Activated naive CD4-positive, alpha-beta T cell treated with anti-CD3 and anti-CD28 coated beads for 36 hours (primary cell): ENCODE results near the gene ABI3BP. TPM values are rescaled to one million over a fixed set of nuclear protein-coding genes. Genes with fewer than 3 reads are reported as not detected.

ENCODE experiments used
- CTCF ChIA-PET: fragments of 350-600 bp; sonication (Branson Sonifier 250); formaldehyde crosslinking; loops from one replicate; lab custom pipeline; 2021; ENCODE audit warnings: antibody characterized with exemption; lab: Charles Lee
- DNase-seq: peaks from one replicate; pipeline ENCODE4 v3.0.0-alpha.2; 2020
- H3K27ac Mint-ChIP-seq: one replicate; pipeline ENCODE4 v1.8.0; 2021; ENCODE audit warnings: mild to moderate bottlenecking, mixed read lengths
- H3K27me3 Mint-ChIP-seq: one replicate; pipeline ENCODE4 v1.8.0; 2021; ENCODE audit warnings: low read depth, mixed read lengths
- H3K36me3 Mint-ChIP-seq: one replicate; pipeline ENCODE4 v1.8.0; 2021; ENCODE audit warnings: low read depth, mixed read lengths
- H3K4me1 Mint-ChIP-seq: one replicate; pipeline ENCODE4 v1.8.0; 2021; ENCODE audit warnings: low read depth, mixed read lengths
- H3K4me3 Mint-ChIP-seq: one replicate; pipeline ENCODE4 v1.8.0; 2021; ENCODE audit warnings: mild to moderate bottlenecking, moderate library complexity, mixed read lengths
- H3K9me3 Mint-ChIP-seq: one replicate; pipeline ENCODE4 v1.8.0; 2021; ENCODE audit warnings: mixed read lengths
- intact Hi-C: fragments of 100-400 bp; cut with micrococcal nuclease; formaldehyde crosslinking; loops from one replicate; pipeline ENCODE4 v1.15.1; 2023
- total RNA-seq, 2 experiments: library from RNA; stranded (reverse); gene quantifications; one replicate each; pipeline ENCODE4 v1.2.3, GENCODE V29; 2021

The ABI3BP gene
- total RNA-seq, 2 experiments from 2014 or later: not detected

DNA sequence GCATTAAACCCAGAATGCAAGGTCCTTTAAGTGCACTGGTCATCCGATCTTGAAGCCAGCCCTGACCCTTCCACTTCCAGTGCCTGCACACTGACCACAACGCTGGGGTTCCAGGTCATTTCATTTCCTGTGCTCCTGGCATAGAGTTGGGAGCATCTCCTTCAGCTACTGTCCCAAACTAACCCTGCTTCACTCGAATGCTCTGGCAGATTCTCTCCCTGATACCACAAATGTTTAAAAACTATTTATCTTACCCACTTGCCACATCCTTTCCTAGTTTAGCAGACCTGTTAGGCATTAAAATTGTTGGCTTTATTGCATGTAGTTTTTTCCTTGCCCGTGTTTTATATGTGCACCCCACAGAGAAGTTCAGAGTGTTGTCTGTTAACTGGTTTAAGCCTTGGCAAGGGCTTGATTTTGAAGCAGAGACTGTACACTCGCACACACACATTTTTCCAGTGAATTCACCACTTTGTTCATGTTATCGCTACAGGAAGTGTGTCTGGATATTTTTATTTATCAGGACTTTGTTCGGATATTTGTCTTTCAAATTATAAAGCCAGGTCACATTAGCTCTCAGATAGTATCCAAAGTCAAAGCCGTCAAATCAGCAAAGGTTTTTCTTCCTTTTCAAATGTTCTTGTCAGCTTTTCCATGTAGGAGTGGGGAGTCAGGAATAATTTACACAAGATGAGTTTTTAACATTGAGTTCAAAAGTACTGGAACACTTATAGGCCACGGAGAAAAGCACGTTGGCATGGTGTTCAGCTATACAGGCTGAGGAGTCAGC is 77.3 kb downstream of the ABI3BP start:
- Mint-ChIP-seq H3K4me3 (no peak overlapping the region), H3K4me1 (no peaks in the 10 kb centered on the region), H3K36me3 (no peaks in the 10 kb centered on the region), H3K27ac (no peak overlapping the region), H3K9me3 (no peaks in the 10 kb centered on the region), H3K27me3 (peaks cover 9% of the 10 kb centered on the region)
- no peak for DNase-seq
- CTCF ChIA-PET: no interaction called here
- intact Hi-C loops: no loop called here

DNA sequence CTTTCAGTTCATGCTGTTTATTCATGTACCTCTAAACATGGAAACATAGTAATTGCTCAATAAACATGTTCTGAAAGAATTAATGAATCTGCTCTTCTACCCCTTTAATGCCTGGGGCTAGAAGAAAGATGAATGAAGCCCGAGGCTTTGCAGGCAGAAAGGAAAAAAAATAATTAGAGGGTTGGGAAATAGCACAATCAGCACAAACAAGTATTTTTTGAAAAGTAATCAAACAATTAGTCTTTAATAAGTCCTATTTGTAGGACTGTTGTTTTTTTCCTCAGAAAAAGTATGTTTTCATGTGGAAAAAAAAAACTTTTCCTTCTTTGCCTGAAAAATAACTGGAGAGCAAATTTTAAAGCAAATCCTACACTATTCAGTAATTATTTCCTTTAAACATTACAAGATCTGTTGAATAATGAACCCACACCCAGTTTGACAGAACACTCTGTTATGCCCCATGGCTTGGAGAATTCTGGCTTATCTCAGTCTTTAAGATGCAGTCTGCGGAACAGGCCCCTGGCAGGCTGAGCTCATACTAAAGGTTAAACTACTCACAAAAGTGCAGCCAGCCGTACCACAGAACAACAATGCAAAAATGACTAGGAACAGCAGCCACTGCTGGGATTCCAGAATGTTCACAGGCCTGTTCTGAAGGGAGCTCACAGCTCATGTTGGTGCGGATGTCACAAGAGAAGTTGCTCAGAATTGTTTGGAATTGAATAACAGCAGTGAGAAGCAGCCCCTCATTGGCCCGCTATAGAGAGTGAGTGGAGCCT is 79.2 kb downstream of the ABI3BP start:
- no peak overlapping the region for H3K27ac Mint-ChIP-seq
- CTCF ChIA-PET: no interaction called here
- no peak for DNase-seq

DNA sequence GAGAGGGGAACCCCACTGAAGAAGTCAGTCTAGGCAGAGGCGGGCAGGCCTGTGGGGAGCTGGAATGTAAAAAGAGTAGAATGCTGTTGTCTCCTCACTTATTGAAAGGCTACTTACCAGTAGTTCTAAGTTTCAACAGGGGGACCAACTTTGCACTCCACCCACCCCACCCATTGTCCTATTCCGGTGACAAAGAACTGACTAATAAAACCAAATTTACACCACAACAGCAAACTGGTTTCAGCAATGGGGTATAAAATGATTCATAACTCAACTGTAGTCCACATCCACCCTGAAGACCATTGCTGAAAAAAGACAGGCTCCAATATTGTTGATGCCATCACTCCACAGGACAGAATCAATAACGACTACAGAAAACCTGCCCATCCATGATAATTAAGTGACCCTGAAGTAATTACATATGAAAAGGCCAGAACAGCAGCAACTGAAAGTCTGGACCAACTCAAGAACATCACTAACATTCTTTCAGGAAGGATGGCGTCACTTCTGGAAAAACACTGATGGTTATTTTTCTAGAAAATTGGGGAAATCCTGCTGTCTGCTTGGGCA is 80.2 kb downstream of the ABI3BP start:
- H3K27ac Mint-ChIP-seq: no peak overlapping the region
- DNase-seq: no peak
- CTCF ChIA-PET: interaction anchor here (0.7 kb wide), 1 partner anchor 182 kb away, joined by 5 read pairs; no protein-coding TSS in a partner anchor
- H3K4me3 Mint-ChIP-seq: no peak overlapping the region
- intact Hi-C loops: no loop called here
- H3K9me3 Mint-ChIP-seq: peaks cover 2% of the 10 kb centered on the region
- no peaks in the 10 kb centered on the region for H3K36me3 Mint-ChIP-seq
- peaks cover 14% of the 10 kb centered on the region for H3K27me3 Mint-ChIP-seq
- no peaks in the 10 kb centered on the region for H3K4me1 Mint-ChIP-seq

More for the DNA sequence above, 79.2 kb downstream of the ABI3BP start:
- H3K27me3 Mint-ChIP-seq: peaks cover 11% of the 10 kb centered on the region
- intact Hi-C loops: no loop called here
- no peaks in the 10 kb centered on the region for H3K9me3 Mint-ChIP-seq
- H3K4me3 Mint-ChIP-seq: no peak overlapping the region
- no peaks in the 10 kb centered on the region for H3K4me1 Mint-ChIP-seq
- no peaks in the 10 kb centered on the region for H3K36me3 Mint-ChIP-seq

DNA sequence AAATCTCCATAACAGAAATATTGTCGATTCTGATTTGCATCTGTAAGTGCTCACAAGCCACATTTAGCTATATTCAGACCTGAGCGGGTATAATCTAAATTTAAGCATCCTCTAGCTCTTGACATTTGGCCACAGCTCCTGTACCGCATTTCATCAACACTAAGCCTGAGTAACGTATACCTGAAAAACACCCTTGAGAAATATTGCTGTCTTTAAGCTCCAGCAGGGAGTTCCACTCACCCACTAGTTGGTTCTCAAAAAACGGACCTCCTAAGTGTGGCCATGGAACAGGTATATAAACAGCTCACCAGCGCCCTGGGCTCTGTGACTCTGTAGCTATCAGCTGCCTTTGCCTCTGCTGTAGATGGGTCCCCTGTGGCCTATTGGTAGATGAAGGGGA is 80.7 kb downstream of the ABI3BP start:
- H3K27me3 Mint-ChIP-seq: peaks cover 14% of the 10 kb centered on the region
- peaks cover 2% of the 10 kb centered on the region for H3K9me3 Mint-ChIP-seq
- CTCF ChIA-PET: interaction anchor here (0.7 kb wide), 1 partner anchor 183 kb away, joined by 5 read pairs; no protein-coding TSS in a partner anchor
- no peaks in the 10 kb centered on the region for H3K4me1 Mint-ChIP-seq
- no peak overlapping the region for H3K27ac Mint-ChIP-seq
- H3K4me3 Mint-ChIP-seq: no peak overlapping the region
- H3K36me3 Mint-ChIP-seq: no peaks in the 10 kb centered on the region
- no peak for DNase-seq
- intact Hi-C loops: no loop called here

DNA sequence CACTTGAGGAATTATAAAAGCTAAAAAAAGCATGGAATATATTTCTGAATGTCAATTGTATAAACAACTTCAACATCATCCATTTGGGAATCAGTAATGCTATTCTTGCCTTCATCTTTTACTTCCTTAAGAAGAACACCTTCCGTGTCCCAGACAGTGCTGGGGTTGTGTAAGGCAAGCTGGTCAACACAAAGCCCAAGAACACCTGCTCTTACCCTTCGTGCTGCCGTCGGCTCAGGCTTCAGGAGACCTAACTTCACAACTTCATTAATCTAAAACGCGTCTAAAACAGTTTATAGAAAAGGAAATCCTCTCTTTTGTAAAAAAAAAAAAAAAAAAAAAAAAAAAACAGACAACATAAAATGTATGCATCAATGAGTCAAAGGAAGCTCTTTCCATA is 81.3 kb downstream of the ABI3BP start:
- no peak overlapping the region for H3K4me3 Mint-ChIP-seq
- no peak for DNase-seq
- intact Hi-C loops: no loop called here
- peaks cover 18% of the 10 kb centered on the region for H3K27me3 Mint-ChIP-seq
- H3K4me1 Mint-ChIP-seq: no peaks in the 10 kb centered on the region
- CTCF ChIA-PET: no interaction called here
- H3K9me3 Mint-ChIP-seq: peaks cover 2% of the 10 kb centered on the region
- no peak overlapping the region for H3K27ac Mint-ChIP-seq
- H3K36me3 Mint-ChIP-seq: no peaks in the 10 kb centered on the region

DNA sequence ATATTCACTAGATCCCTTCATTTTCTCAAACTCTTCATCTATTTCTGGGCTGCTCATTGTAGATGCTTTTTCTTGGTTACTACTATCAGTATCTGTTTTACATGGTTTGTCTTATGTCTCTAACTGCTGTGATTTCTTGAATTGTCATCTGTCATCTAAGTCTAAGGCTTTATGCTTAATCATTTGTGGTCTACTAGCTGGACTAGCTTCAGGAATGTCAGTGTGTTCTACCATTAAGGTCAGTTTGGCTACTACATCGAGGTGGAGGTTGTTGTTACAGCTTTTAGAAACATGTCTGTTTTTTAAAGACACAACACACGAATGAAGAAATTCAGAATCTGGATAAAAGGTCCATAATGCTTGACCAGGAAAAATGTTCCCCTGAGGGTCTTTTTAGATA is 82.2 kb downstream of the ABI3BP start:
- CTCF ChIA-PET: interaction anchor here (0.7 kb wide), 1 partner anchor 58 kb away, joined by 3 read pairs; no protein-coding TSS in a partner anchor
- intact Hi-C loops: no loop called here

DNA sequence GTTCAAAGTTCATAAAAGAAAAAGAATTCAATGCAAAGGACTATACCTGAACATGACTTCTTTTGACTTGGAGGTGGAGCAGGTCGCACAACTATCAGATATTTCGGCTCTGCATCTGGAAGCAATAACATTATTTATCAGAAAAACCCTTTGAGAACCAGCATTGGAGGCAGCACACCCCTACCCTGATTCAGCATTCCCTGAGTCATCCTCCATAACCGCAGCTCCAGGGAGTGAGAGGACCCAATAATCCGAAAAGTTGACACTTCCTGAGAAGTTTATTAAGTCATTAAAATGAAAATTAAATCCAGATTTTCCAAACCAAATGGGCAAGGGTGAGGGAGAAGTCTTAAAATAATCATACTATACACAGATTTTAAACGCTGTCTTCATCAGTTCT is 90.6 kb downstream of the ABI3BP start:
- peaks cover 15% of the 10 kb centered on the region for H3K27me3 Mint-ChIP-seq
- CTCF ChIA-PET: no interaction called here
- H3K9me3 Mint-ChIP-seq: no peaks in the 10 kb centered on the region

More for the DNA sequence above, 82.2 kb downstream of the ABI3BP start:
- H3K27me3 Mint-ChIP-seq: peaks cover 18% of the 10 kb centered on the region
- H3K9me3 Mint-ChIP-seq: peaks cover 2% of the 10 kb centered on the region
- no peak for DNase-seq
- no peak overlapping the region for H3K27ac Mint-ChIP-seq
- no peak overlapping the region for H3K4me3 Mint-ChIP-seq
- no peaks in the 10 kb centered on the region for H3K36me3 Mint-ChIP-seq
- H3K4me1 Mint-ChIP-seq: no peaks in the 10 kb centered on the region

DNA sequence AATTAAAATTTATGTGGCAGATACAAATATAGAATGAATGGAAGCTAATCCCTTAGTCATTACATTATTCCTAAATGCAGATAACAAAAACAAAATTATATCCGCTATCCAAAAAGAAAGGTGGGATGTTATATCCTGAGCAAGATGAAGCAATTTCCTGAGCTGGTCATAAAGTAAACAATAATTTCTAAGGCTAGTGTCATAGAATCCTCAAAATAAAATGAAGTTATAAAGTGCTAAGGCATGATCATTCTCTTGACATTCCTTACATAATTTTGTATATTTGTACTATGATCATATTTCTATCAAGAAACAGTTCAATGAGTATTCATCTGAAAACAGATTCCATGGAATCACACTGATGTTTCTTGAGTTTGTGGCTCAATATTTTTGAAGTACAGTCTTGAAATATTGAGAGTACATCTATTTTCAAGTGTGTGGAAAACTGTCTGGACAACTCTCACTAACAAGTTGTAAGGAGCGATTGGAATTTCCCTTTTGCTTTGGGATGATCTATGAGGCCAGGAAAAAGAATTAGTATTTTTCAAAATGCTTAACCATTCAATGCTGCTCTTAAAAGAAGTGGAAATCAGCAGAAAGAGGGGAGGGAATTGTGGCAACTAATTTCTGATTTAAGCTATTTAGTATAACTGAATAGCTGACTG is 92.4 kb downstream of the ABI3BP start:
- Mint-ChIP-seq H3K4me1 (peaks cover 2% of the 10 kb centered on the region), H3K36me3 (no peaks in the 10 kb centered on the region), H3K27ac (no peak overlapping the region), H3K4me3 (no peak overlapping the region), H3K27me3 (peaks cover 15% of the 10 kb centered on the region), H3K9me3 (no peaks in the 10 kb centered on the region)
- CTCF ChIA-PET: no interaction called here
- intact Hi-C loops: no loop called here
- no peak for DNase-seq

More for the DNA sequence above, 90.6 kb downstream of the ABI3BP start:
- no peak overlapping the region for H3K27ac Mint-ChIP-seq
- no peaks in the 10 kb centered on the region for H3K36me3 Mint-ChIP-seq
- DNase-seq: no peak
- H3K4me1 Mint-ChIP-seq: peaks cover 2% of the 10 kb centered on the region
- no peak overlapping the region for H3K4me3 Mint-ChIP-seq
- intact Hi-C loops: no loop called here

DNA sequence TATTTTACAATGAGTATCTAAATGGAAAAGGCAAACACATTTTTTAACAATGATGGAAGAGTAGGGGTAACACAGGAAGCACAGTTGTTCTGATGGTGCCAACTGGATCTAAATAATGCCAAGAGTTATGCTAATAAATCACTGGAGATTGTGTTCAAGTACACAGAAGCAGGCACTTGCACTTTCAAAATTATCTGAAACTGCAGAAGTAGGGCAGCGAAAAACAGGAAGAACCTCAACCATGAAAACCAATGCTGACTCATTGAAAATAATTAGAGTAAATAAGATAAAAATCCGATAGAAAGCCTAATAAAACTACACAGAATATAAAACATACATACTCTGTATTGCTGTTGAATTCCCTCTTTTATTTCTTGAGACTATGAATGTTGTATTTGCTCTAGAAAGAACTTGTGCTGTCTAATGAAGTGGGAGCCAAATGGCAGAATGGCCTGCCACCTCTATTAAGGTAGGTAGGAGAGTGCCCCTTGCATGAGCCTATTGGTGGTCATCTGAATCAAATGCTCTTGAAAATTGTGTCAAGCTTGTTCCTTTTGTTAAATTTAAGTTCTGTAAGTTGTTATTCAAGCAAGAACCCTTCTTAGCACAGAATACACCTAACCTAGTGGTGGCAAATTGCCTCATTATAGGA is 93.7 kb downstream of the ABI3BP start:
- peaks cover 18% of the 10 kb centered on the region for H3K27me3 Mint-ChIP-seq
- H3K9me3 Mint-ChIP-seq: no peaks in the 10 kb centered on the region
- H3K4me3 Mint-ChIP-seq: no peak overlapping the region
- CTCF ChIA-PET: no interaction called here
- DNase-seq: no peak
- no peak overlapping the region for H3K27ac Mint-ChIP-seq
- H3K4me1 Mint-ChIP-seq: peaks cover 2% of the 10 kb centered on the region
- intact Hi-C loops: loop anchor here (10.0 kb wide), 1 partner anchor 295 kb away; no protein-coding TSS in a partner anchor
- no peaks in the 10 kb centered on the region for H3K36me3 Mint-ChIP-seq

DNA sequence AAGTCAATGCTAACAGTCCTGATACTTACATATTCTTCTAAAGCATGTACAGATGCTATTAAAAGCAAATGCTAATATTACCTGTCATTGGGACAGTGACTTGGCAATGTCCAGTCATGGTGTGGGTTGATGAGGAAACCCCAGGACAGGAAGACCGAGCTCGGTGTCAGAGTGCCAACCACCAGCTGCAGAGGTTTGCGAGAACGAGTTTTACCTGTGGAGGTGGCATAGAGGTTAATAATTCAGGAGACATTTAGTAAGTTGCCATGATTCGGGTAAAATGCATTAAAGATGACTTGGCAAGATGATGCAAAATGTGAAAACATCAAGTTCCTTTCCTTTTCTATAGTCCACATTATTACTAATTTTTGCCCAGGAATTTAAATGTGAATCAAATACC is 94.5 kb downstream of the ABI3BP start:
- peaks cover 18% of the 10 kb centered on the region for H3K27me3 Mint-ChIP-seq
- DNase-seq: no peak
- no peak overlapping the region for H3K27ac Mint-ChIP-seq
- peaks cover 2% of the 10 kb centered on the region for H3K4me1 Mint-ChIP-seq
- H3K36me3 Mint-ChIP-seq: no peaks in the 10 kb centered on the region
- H3K9me3 Mint-ChIP-seq: no peaks in the 10 kb centered on the region
- intact Hi-C loops: loop anchor here (10.0 kb wide), 1 partner anchor 296 kb away; no protein-coding TSS in a partner anchor
- H3K4me3 Mint-ChIP-seq: no peak overlapping the region
- CTCF ChIA-PET: no interaction called here

DNA sequence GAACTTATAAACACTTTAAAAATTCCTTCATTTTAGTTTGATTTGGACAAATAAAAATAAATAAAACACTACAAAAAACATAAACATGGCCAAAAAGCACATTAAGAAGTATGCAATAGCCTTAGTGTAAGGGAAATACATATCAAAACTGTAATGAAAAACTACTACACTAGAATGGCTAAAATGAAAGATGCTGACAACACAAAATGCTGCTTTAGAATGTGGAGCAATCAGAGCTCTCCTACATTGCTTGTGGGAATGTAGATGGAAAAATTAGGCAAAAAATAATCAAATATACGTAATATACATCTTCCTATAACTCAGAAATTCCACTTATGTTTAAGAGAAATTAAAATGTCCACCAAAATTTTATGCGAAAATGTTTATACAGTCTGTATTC is 96.2 kb downstream of the ABI3BP start:
- Mint-ChIP-seq H3K4me3 (no peak overlapping the region), H3K36me3 (no peaks in the 10 kb centered on the region), H3K27ac (no peak overlapping the region), H3K9me3 (no peaks in the 10 kb centered on the region), H3K4me1 (peaks cover 2% of the 10 kb centered on the region), H3K27me3 (peaks cover 24% of the 10 kb centered on the region)
- no peak for DNase-seq
- CTCF ChIA-PET: no interaction called here
- intact Hi-C loops: loop anchor here (10.0 kb wide), 1 partner anchor 298 kb away; no protein-coding TSS in a partner anchor
